ENCODE data around the gene HPCAL4.

Gene HPCAL4

DNA sequence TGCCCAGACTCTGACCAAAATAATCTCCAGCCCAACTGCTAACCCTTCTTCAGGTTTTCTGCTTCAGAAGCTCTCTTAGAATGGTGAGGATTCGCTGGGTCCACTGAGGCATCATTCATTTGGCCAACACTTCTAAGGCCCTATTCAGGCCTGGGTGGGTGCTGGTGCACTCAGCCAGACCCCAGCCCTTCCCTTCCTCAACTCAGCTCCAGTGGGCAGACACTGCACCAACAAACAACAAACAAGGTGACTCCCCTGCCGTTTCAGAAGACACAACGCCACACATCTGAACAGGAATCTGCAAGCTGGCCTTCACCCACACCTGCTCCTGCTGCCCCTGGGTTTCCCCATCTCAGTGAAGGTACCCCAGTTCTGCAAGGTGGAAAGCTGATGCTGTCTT, 57.8 kb downstream of the HPCAL4 start:
- TF ChIP-seq, protein P1, sequence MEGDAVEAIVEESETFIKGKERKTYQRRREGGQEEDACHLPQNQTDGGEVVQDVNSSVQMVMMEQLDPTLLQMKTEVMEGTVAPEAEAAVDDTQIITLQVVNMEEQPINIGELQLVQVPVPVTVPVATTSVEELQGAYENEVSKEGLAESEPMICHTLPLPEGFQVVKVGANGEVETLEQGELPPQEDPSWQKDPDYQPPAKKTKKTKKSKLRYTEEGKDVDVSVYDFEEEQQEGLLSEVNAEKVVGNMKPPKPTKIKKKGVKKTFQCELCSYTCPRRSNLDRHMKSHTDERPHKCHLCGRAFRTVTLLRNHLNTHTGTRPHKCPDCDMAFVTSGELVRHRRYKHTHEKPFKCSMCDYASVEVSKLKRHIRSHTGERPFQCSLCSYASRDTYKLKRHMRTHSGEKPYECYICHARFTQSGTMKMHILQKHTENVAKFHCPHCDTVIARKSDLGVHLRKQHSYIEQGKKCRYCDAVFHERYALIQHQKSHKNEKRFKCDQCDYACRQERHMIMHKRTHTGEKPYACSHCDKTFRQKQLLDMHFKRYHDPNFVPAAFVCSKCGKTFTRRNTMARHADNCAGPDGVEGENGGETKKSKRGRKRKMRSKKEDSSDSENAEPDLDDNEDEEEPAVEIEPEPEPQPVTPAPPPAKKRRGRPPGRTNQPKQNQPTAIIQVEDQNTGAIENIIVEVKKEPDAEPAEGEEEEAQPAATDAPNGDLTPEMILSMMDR (IDR thresholded peaks at IDR 0.05): no peak

DNA sequence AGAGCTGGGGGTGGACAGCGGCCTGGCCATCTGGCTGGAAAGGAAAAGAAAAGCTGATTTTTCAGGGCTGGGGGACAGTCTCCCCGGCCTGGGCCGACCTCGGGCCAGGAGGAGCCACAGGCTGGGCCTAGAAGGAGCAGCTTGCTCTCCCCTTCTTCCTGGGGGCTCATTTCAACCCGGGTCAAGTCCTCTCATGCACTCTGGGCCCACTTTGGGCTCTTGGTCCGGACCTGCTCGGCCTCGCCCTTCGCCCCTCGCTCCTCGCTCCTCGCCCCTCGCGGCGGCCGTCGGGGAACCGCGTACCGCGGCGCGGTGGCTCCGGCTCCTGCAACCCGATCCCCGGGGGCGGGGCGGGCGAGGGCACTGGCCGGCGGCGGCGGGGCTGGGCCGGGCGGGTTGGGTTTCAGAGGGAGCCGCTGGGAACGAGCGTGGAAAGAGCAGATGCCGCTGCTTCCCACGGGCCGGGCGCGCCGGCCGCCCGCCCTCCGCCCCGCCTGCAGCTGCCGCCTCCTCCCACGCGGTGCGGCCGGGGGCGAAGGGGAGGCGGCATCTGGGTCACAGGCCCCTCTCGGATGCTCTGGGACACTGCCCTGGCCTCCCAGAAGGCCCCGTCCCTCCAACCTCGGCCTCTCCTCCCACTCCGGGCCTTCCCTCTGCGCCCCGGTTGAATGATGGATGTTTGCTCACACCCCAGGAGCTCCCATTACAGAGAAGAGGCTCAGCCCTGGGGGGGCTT, 58.4 kb downstream of the HPCAL4 start:
- TF ChIP-seq, protein P1 (IDR thresholded peaks at IDR 0.05): no peak

DNA sequence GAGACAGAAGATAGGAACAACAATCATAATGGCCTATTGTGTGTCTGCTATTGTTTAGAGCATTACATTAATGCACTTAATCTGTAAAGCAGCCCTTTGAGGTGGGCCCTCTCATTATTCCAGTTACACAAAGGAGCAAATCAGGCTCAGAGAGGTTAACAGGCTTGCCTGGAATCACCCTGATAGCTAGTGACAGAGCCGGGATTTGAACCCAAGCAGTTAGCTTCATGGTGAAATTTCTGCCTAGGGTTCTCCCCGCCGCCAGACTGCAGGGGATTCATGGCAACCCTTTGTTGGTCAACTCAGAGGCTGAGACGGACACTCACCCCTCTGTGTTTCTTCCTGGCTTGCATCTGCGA, 58.9 kb downstream of the HPCAL4 start:
- TF ChIP-seq, protein P1 (IDR thresholded peaks at IDR 0.05): no peak

DNA sequence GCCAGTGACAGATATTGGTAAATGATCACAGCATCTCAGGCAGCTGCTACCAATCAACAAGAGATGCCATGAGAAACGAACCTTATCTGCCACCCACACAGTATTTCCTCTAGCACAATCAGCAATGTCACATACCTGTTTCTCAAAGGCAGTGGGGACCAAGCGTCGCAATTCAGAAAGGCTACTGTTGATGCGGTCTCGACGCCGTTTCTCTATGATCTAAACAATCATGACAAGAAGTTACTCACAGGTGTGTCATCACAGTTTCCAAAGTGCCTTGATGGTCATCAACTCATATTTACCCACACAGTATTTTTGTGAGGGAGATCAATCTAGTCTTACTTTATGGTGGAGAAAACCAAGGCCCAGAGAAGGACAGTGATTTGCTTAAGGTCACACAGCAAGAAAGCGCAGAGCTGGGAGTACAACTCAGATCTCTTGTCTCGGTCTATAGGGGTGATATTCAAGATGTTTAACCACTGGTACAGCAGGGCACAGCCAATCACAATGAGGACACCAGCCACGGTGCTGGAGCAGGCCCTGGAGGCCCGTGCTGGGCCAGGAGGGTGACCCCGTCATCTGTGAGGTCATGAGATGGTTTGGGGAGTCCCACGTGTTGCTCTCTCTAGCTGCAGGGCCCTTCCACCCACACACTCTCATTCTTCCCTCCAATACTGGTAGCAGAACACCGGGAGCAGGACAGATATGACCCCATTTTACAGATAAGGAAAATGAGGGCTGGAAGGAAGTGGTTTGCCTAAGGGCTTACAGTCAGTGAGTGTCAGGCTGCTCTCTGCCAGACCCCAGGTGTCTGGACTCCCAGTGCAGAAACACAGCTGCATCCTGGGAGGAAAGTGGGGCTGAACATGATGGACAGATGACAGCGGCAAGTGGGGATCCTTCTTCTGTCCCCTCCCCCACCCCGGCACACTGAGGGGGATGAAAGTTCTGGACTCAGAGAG, 59.6 kb downstream of the HPCAL4 start:
- TF ChIP-seq, protein P1 (IDR thresholded peaks at IDR 0.05): no peak

DNA sequence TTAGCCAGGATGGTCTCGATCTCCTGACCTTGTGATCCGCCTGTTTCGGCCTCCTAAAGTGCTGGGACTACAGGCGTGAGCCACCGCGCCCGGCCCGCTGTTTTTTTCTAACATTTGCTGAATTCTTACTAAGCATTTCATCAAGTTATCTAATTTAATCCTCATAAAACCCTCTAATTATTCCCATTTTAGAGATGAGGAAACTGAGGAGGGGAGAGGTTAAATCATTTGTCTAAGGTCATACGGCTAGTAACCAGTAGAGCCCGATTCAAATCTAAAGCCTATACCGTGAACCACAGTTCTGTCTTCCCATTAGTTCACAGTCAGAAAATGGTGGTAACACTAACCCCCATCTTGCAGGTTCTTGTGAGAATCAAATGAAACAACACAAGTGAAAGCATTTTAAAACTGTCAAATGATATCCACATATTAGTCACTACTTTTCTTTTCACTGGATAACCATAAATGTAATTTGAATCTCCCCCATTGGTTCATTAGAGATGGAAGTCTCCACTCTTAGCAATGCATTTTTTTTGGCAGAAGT, 62.4 kb downstream of the HPCAL4 start:
- TF ChIP-seq, protein P1 (IDR thresholded peaks at IDR 0.05): no peak

All from LNCAP (cell line).